Stimulated activated CD8-positive, alpha-beta memory T cell treated with anti-CD3 and anti-CD28 coated beads, Interleukin-4, amount 100 ng/mL, for 4 hours (primary cell): ENCODE data around the gene TDRD5.
A peak's percentile ranks its signal among the peaks of the same experiment; 100 is the strongest.
"Not testable (repeated sequence)": the region's sequence is repeated elsewhere in the genome, so short reads cannot be mapped to it uniquely, and the experiment has no call there.

Experiments used
- DNase-seq, 2 donors: peaks; one replicate each; pipeline ENCODE4 v3.0.0-alpha.2; 2020; ENCODE audit warnings: low read depth in 2 of 2, low spot score in 1 of 2

Gene TDRD5

DNA sequence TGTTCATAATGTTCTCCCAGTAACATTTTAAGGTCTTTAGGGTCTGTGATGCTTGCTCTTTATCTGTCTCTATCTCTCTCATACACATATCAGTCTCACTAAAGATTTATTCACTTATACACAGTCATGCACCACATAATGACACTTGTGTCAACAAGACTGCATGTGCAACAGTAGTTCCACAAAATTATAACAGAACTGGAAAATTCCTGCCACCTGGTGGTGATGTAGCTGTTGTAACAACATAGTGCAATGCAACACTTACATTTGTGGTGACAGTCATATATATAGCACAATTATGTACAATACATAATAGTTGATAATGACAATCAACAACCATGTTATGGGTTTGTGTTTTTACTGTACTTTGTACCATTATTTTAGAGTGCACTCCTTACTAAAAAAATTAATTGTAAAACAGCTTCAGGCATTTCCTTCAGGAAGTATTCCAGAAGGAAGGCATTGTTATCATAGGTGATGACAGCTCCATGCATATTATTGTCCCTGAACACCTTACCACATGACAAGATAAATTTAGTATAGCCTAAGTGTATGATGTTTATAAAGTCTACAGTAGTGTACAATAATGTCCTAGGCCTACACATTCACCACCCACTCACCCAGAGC is 8.1 kb downstream of the TDRD5 start:
- no peak for DNase-seq

DNA sequence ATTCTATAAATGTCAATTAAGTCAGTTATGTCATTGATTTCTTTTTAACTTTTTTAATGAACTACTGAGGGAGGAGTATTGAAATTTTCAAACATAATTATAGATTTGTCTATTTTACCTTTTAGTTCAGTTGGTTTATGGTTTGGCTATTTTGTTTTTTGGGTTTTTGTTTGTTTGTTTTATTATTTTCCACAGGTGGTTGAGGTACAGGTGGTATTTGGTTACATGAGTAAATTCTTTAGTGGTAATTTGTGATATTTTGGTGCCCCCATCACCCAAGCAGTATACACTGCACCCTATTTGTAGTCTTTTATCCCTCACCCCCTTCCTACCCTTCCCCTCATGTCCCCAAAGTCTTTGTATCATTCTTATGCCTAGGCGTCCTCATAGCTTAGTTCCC is 9.5 kb downstream of the TDRD5 start:
- DNase-seq: no peak

DNA sequence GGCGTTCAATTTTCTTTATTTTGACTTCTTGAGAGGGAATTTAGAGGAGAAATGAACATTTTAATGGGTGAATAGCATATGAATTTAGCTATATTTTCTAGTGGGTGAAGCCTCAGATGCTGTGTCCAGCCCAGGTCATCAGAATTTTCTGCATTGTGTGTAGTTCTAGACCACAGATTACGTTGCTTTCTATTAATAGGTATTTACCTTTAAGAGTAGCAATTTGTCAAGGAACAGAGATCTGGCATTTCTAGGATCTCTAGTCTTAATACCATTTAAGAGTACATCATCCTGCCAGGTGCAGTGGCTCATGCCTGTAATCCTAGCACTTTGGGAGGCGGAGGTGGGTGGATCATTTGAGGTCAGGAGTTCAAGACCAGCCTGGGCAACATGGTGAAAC is 20.7 kb downstream of the TDRD5 start:
- DNase-seq: no peak

DNA sequence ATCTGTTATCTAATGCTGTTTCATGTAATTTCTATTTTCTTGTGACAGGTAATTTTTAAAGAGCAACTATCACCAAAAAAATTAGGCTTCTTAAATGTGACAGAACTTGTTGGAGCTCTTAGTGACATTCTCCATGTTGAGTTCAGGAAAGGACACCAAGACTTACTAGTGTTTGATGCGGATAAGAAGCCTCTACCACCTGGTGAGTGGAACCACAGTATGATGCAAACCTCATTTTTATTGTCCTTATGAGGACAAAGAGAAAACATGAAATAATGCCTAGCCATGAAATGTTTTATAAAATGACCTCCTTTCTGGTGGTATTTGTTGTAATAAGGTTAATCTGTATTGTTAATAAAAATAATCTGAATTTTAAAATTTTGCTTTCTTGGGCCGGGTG is 39.1 kb downstream of the TDRD5 start:
- no peak for DNase-seq

DNA sequence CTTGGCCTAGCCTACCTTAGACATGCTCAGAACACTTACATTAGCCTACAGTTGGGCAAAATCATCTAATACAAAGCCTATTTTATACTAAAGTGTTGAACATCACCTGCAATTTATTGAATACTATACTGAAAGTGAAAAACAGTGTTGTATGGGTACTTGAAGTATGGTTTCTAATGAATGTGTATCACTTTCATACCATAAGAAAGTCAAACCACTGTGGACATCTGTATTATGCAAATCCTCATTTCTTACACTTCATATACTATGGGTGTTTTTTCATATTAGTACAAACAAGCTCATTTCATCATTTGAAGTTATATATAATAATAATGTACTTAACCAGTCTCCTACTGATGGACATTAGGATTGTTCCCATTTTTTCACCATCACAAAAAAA is 41.2 kb downstream of the TDRD5 start:
- DNase-seq: no peak

DNA sequence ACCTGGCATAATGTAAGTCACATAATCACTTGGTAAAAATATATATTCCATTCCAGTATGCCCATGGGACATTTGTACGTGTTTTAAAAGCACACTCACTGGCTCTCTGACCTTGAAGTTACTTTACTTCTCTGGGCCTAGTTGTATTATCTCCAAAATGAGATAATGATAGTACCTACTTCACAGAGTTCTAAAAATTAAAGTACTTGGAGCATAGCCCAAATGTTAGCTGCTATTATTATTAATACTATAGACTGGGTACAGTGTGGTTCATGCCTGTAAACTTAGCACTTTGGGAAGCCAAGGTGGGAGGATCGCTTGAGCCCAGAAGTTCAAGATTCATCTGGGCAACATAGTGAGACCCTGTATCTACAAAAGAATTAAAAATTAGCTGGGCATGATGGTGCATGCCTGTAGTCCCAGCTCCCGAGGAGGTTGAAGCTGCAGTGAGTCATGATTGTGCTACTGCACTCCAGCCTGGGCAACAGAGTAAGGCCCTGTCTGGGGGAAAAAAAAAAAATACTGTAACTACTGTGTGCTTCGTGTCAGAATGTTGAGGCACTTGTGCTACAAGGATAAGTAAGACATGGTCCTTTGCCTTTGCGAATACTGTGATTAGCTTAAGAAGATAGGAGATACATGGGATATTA is 45.7 kb downstream of the TDRD5 start:
- no peak for DNase-seq

DNA sequence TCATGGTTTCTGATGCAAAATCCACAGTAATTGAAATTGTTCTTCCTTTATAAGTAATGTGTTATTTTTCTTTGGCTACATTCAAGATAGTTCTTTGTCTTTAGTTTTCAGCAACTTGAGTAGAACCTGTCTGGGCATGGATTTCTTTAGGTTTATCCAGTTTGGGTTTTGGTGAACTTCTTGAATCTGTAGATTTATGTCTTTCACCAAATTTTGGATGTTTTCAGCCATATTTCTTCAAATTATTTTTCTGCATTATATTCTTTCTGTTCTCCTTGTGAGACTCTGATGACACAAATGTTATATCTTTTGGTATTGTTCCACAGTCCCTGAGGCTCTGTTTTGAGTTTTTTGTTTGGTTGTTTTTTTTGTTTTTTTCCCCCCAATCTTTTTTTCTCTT is 69.4 kb downstream of the TDRD5 start:
- no peak for DNase-seq

DNA sequence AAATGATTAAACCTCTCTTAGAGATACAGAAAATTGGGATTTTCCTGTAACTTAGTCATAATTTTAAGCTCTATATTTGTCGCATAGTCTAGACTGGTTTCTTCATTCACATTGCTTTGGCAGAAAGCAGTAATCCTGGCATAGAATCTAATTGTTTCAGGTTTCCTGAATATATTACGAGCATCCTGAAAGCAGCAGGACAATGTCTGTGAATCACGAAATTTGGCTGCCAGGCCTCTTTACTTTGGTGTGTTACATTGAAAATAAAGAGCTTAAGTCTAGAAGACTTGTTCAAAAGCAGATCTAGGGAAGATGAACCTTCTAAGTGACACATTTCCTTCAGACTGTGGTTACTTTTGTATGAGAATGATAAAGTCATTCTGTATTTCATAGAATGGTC is 72.2 kb downstream of the TDRD5 start:
- no peak for DNase-seq

DNA sequence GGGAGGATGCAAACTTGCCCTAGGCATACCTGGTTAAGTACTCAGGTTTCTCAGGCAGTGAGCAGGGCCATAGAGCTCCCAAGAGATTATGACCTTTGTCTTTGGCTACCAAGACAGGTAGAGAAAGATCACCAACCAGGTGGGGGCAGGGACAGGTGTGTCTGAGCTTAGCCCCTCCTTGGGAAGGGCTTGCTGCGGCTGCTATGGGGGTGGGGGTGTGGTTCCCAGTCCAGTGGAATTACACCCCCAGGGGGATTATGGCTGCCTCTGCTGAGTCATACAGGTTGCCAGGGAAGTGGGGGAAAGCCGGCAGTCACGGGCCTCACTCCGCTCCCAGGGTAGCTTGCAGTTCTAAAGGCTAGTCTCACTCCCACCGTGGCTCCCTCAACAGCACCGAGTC is 86.2 kb downstream of the TDRD5 start:
- DNase-seq: no peak

DNA sequence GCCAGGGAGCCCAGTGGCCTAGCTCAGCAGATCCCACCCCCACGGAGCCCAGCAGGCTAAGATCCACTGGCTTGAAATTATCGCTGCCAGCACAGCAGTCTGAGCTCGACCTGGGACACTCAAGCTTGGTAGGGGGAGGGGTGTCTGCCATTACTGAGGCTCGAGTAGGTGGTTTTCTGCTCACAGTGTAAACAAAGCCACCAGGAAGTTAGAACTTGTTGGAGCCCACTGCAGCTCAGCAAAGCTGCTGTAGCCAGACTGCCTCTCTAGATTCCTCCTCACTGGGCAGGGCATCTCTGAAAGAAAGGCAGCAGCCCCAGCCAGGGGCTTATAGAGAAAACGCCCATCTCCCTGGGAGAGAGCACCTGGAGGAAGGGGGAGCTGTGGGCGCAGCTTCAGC is 102.9 kb downstream of the TDRD5 start:
- not testable (repeated sequence) for DNase-seq

DNA sequence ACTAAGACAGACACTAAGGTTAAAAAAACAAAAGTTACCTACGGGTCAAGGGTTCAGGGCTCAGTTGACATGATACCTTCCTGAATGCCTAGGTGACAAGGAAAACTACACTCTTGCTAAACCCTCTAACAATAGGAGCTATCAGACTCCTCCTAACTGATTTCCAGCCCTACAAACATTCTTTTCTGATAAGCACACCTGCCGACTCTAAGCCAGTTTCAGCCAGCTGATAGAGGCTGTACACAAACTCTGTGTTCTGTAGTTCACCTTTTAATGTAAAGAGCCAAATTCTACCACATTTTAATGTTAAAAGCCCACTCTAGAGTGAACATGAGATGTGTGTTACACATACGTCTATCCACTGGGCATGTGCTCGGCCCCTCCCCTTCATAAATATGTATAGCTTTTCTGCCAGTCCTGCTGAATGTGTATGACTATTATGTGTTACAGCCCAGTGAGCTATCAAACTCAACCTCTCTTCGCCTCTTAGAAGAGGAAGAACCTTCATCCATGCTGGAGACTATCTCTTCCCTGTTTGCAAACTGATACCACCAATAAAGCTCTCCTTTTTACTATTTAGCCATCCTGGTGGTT is 111.4 kb downstream of the TDRD5 start:
- DNase-seq: no peak

DNA sequence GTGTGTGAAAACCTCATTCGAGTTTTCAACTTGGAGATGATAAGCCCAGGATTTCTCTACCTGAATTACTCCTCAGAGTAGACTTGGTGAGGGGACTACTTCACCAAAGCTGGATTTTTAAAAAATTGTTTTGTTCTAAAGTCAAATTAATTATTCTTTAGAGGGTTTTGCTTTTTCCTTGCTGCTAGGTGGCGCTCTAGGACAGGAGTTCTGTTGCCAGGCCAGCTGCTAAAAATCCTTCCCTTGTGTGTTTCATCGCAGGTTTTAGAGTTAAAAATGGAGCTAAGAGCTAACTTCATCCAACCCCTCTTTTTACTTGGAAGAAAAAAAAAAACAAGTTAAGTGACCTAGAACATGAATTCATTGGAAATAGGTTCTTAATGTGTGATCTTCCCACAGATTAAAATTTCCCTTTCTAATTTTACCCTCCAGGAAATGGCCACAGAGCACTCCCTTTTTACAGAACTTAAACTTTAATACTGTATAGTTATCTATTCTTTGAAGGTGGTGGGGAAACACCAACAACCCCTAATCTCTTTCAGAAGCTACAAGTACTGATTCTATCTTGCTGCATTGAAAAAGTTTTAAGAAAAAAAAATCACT is 114.8 kb downstream of the TDRD5 start:
- DNase-seq: peak in 1 of 2 donors; percentile 17

DNA sequence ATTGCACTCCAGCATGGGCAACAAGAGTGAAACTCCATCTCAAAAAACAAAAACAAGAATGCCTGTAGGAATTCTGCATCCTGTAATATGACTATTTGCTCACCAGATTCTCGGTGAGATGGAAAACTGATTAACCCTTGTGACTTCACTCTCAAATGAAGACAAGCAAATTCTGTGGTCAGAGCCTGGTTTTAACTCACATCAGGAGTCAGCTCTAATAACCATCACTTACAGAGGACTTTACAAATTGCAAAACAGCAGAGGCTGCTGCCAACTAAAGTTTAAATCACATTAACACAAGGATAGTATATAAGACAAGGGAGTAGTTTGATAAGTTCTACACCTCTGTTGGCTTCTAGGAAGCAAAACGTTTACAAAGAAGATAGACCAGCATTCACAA is 115.8 kb downstream of the TDRD5 start:
- no peak for DNase-seq

DNA sequence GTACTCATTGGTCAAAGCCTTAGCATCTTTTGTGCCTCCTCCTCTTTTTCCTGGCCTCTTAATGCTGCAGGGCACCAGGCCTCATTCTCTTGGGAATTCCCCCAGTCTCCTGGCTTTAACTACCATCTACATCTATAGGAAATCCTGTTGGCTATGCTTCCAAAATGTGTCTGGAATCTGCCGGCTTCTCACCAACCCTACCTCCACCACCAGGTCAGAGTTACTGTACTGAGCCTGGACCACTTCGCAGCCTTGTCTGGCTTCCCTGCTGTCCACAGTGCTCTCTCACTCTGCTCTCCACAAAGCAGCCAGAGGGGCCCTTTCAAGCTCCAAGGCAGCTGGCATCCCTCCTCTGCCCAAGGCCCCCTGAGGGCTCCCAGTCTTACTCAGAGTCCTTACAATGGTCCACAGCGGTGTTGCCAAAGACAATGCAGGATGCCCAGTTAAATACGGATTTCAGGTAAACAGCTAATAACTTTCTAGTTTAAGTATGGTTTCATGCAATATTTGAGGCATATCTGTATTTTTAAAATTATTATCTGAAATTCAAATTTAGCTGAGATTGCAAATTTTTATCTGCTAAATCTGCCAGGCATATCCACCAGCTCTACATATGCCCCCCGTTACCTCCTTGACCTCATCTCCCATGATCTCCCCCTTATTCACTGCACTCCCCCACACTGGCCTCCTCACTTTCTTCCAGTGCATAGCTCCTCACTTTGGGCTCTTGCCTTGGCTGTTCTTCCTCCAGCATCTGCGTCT is 117.0 kb downstream of the TDRD5 start:
- DNase-seq: no peak

DNA sequence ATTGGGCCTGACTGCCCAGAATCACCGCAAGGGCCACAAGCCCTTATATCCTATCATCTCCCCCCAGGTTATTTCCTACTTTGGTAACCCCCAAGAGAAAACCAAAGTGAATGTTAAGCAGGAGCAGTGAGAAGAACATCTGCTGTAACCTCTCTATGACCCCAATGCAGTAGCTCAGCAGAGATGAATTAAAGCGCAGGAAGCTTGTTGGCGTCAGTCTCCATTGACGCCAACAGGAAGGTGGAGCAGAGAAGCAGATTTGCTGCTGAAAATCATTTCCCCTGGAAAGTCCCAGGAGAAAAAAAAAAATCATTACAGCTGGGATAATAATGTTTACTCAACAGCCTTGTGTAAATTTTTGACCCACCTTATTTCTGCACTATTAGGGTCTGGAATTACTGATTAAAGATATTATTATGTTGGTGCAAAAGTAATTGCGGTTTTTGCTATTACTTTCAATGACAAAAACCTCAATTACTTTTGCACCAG is 118.3 kb downstream of the TDRD5 start:
- no peak for DNase-seq

DNA sequence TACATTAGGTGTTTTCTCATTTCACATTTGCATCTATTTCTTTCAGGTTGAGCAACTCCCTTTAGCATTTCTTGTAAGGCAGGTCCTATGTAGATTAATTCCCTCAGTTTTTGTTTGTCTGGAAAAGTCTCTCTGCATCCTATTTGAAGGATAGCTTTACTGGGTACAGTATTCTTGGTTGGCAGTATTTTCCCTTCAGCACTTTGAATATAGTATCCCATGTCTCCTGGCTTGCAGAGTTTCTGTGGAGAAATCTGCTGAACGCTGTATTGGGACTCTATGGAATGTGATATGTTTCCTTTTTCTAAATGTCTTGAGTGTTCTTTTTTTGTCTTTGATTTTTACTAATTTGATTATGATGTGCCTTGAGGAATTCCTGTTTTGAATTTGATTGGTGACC is 122.5 kb downstream of the TDRD5 start:
- no peak for DNase-seq

DNA sequence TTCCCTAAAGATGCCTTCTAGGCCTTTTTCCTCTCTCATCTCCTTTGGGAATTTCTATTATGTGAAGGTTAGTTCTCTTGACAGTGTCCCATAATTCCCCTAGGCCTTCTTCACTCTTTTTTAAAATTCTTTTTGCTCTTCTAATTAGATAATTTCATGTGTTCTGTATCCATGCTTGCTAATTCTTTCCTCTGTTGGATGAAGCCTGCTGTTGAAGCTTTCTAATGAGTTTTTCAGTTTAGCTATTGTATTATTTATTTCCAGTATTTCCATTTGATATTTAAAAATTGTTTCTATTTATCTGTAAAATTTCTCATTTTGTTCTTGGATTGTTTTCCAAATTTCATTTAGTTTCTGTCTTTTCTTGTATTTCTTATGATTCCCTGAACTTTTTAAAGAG is 123.0 kb downstream of the TDRD5 start:
- no peak for DNase-seq

DNA sequence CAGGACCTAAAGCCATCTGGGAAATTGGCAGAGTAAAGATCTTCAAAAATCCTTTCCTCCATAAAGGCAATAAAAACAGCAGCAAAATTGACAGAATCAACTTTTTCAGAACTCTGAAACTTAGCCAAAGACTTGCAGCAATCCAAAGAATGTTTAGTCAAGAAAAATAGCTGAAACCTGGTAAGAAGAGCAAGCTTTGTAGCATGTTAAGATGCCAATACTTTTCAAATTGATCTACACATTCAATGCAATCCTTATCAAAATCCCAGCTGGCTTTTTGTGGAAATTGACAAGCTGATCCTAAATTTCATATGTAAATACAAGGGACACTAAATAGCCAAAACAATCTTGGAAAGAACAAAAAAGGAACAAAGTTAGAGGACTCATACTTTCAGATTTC is 127.6 kb downstream of the TDRD5 start:
- DNase-seq: no peak

DNA sequence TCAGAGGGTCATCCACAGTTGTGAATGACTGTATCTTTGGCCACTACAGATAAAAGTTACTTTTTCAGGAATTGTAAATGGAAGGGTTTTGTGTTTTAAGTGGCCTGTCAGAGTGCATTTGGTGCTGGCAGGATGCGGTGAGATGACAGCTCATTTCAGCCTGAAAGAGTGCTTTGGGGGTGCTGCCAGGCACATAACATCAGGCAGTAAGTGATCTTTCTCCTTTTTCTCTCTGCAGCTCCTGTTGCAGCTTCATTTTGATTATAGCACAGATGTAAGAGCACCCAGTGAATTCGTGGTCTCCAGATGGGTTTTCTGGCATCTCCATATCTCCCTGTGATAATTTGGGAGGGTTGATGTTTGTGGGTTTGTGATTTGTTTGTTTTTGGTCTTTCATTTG is 136.6 kb downstream of the TDRD5 start:
- DNase-seq: no peak

DNA sequence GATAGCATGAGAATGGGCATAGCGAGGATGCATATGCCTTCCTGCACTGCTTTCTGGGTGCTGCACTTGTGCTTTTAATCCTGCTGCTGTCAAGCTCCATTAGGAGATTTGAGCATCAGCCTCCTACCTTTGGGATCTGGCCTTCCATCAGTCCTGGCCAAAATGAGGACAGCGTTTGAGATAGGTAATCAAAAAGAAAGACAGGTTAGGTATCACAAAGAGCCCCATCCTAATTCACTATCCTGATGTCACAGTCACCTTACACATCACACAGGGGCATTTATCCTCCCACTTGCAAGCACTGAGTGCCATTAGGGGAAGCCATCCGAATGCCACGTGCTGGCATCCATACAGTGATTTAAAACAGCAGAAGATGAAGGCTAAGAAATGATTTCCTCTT is 138.2 kb downstream of the TDRD5 start:
- DNase-seq: no peak

DNA sequence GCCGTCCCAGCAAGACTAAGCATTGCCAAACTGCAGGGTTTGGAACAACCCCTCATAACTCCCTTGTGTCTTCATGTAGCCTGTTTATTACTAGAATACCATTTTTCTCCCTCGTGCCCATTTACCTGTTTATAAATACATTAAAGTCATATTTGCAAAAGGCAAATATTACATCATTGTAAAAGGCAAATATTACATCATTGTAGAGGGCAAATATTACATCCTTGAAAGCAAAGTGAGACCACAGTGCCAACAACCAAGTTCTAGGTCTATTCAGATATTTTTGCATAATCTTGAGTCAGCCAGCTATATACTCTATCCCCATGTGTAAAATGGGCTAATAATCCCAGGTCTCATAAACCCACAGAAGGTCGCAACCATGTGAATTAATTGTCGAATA is 140.0 kb downstream of the TDRD5 start:
- DNase-seq: no peak
